HG02610 (cell line): ENCODE data around the gene VWA3A.

Experiments used
- ATAC-seq: cut with Tn5 transposase; IDR thresholded peaks from one replicate; pipeline ENCODE4 v1.9.1; 2021; ENCODE audit warnings: mild to moderate bottlenecking, moderate library complexity; ENCODE audit not compliant: unreplicated experiment

Gene VWA3A

GRCh38 chr16:22198547-22199293, 106.4 kb downstream of the VWA3A start:
- no peak for ATAC-seq

DNA sequence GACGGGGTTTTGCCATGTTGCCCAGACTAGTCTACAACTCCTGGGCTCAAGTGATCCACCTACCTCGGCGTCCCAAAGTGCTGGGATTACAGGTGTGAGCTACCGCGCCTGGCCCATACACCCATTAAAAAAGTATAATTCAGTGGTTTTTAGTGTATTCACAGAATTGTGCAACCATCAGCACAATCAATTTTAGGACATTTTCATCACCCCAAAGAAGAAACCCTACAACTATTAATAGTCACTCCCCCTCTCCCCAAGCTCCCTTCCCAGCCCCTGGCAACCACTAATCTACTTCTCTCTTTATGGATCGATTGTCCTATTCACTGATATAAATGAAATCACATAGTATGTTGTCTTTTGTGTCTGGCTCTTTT, 109.9 kb downstream of the VWA3A start:
- no peak for ATAC-seq

DNA sequence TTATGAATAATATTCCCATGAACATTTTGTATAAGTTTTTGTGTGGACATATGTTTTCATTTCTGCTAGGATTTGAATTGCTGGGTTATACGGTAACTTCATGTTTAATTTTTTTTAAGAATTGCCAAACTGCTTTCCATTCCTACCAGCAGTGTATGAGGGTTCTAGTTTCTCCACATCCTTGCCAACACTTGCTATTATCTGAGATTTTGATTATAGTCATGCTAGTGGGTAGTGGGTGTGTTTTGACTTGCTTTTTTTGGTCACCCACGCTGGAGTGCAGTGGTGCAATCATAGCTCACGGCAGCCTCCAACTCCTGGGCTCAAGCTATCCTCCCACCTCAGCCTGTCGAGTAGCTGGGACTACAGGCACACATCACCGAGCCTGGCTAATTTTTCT, 110.8 kb downstream of the VWA3A start:
- ATAC-seq: no peak

- ATAC-seq: no peak
These were observed 111.8 kb downstream of the VWA3A start for GRCh38 chr16:22204091-22204655.

- ATAC-seq: no peak
These were observed 113.3 kb downstream of the VWA3A start for GRCh38 chr16:22205577-22206012.

DNA sequence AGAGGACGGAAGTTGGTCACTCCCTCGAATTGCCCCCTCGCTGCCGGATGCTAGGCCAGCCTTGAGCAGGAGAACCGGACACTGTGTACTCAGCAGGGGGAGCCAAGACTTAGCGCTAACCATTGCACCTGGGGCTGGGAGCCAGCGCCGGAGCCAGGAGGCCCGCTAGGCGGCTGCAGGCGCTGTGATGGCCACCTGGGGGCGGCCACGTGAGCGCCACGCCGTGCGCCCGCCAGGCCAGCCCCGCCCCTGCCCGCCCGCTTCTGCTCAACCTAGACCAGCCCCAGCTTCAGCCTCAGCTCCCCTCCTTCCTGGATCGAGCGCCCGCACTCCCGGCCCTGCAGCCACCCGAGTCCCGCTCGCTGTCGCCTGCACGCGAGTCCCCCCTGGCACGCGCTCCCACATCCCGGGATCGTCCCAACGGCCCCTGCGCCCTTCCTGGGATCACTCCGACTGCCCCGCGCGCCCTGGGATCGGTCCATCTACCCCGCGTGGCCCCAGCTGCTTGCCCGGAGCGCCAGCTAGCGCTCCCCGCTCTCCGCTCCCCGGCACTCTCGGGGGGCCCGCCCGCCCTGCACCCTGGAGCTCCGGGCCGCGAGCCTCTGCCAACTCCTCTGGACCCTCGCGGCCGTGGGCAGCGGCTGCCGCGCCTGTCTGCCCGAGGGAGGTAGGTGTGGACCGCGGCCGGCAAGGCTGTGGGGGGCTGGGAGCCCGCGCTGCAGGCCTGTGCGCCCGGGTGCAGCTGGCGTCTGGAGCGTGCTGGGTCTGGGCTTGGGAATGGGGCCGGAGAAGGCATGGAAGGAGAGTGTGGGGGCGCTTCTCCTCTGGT, 113.9 kb downstream of the VWA3A start, which contains the start of gene EEF2K:
EEF2K (plus strand) TSS at position 266 of the 829 bp plus-strand sequence. CDS start 19,452 bp downstream, outside the sequence.
- peak; percentile 81 for ATAC-seq
